NCI-H1105 (cell line): Measurements from ENCODE around the gene SUCO.
"Not testable (repeated sequence)": the region's sequence is repeated elsewhere in the genome, so short reads cannot be mapped to it uniquely, and the experiment has no call there.

Experiments
- DNase-seq: peaks from one replicate; lab custom pipeline; 2025; lab: John Stamatoyannopoulos, UW

The SUCO gene, protein sequence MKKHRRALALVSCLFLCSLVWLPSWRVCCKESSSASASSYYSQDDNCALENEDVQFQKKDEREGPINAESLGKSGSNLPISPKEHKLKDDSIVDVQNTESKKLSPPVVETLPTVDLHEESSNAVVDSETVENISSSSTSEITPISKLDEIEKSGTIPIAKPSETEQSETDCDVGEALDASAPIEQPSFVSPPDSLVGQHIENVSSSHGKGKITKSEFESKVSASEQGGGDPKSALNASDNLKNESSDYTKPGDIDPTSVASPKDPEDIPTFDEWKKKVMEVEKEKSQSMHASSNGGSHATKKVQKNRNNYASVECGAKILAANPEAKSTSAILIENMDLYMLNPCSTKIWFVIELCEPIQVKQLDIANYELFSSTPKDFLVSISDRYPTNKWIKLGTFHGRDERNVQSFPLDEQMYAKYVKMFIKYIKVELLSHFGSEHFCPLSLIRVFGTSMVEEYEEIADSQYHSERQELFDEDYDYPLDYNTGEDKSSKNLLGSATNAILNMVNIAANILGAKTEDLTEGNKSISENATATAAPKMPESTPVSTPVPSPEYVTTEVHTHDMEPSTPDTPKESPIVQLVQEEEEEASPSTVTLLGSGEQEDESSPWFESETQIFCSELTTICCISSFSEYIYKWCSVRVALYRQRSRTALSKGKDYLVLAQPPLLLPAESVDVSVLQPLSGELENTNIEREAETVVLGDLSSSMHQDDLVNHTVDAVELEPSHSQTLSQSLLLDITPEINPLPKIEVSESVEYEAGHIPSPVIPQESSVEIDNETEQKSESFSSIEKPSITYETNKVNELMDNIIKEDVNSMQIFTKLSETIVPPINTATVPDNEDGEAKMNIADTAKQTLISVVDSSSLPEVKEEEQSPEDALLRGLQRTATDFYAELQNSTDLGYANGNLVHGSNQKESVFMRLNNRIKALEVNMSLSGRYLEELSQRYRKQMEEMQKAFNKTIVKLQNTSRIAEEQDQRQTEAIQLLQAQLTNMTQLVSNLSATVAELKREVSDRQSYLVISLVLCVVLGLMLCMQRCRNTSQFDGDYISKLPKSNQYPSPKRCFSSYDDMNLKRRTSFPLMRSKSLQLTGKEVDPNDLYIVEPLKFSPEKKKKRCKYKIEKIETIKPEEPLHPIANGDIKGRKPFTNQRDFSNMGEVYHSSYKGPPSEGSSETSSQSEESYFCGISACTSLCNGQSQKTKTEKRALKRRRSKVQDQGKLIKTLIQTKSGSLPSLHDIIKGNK (N-terminal part only)

DNA sequence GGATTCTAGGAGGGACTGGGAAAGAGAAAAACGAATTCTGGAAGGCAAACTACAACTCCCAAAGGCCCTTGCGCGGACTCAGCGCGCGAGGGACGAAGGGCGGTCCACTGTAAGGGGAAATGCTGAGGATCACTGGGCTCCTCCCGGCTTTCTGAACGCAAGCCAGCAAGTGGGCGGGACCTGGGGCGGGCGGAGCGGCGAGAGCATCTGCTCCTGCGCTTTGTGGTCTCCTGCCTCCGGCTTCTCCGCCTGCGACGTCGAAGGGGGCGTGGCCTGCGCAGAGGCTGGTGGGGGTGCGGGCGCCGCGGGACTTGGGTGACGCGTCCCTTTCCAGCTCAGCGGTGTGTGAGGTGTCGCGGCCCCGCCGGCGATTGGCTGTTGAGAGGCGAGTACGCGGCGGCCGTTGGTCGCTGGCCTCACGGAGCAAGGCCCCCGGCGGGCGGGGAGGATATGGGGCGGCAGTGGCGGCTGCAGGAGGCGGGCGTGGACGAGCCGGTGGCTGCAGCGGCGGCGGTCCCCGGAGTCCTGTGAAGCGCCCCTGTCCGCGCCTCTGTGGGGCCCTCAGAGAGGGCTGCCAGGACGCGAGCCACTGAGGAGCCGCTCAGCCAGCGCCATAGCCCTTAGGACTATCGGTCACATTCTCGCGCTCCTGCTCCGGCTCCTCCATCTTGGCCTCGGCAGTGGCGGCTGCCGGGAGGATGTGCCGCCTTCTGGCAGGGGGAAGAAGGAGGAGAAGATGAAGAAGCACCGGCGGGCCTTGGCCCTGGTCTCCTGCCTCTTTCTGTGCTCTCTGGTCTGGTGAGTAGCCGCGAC, at the start of gene SUCO:
Gene SUCO (plus strand): TSS at position 451 of the 813 bp plus-strand sequence. CDS start 286 bp downstream, at position 737.
- peak; percentile 99 for DNase-seq

DNA sequence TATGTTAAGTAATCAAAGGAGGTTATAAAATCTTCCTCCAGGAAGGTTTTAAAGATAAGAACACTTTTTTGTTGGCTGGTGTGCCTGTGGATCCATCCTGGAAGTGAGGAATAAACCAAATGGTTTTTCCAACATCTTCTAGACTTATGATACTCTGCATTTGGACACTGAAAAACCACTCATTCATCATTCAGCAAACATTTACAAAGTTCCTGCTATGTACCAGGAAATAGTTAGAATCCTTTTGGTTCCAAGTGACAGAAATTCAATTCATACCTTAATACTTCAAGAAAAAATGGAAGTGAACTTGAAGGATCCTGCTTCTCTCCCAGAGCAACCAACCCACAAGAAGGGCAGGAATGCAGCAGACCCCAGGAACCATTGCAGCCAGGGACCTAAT, 49.5 kb upstream of the SUCO start:
- DNase-seq, result no peak

DNA sequence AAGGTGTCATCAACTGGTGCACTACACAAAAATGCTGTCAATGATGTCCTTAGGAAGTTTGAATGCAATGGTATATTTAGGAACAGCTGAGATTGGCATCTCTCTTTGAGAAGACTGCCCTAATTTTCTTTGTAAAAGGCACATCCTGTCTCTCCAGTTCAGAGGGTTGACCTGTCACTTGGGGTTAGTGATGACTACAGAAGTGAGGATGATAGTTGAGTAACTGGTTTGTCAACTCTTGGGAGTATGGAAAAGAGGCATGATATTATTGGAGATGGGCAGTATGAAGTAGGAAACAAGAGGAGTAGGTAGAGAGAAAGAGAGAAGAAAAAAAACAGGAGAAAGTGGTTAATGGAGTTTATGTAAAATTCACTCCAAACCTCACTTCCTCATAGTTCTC, 48.7 kb upstream of the SUCO start:
- DNase-seq, result no peak

DNA sequence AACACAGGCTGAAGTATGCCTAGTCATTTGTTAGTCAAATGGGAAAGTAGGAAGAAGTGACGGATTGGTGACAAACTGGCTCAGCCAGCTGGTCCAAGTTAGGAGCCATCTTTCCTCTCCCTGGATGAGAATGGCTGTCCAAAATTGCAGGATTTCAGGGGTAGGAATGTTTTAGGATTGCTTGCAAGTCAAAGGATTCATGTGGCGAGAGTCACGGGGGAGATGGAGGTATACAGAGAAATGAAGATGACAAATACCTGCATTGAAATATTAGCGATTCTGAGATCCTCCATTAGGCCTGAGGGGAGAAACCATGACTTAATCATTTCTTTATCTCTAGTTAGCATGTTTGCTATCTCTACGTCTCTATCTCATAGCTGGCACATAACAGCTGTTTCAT, 47.3 kb upstream of the SUCO start:
- DNase-seq, result no peak

DNA sequence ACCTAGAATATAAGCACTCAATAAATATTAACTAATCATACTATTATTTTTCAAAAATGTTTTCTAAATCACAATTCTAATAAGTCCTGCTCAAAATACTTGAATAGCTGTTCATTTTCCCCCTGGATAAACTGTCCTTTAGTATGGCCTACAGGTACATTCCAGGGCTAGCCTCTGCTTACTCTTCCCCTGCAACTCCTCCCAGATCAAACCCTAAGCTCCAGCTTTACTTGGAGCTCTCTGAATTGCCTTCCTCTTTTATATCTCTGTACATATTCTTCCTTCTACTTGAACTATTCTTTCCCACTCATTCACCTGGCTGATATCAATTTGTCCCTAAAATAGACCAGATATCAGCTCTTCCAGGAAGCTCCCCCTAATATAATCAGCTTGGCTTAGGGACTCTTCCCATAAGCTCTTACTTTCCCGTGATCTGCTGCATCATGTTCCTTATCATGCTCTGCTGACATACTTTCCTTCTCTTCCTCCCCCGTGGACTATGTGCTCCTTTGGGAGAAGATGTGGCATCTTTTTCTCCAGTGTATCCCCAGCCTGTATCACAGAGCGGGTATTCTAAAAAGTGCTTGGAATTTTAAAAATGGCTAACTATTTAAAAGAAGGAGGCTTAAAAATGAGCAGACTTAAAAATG, 46.0 kb upstream of the SUCO start:
- DNase-seq, result no peak

DNA sequence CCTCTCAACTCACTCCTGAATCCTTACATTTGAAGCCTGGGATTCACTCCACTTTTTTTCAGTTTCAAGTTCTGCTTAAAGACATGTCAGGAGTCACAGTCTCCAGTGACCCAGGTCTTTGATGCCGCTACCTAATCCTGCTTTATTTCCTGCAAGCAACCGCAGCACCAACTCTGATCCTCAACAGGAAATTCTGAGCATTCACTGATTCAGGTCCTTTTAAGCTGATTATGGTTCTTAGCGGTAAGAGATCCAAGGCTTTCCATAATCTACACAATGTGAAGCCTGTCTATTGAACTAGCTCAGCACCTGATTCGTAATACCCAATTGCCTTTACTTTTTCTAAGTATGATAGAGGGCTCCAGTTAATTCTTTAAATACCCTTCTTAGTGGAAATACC, 45.4 kb upstream of the SUCO start:
- no peak for DNase-seq

DNA sequence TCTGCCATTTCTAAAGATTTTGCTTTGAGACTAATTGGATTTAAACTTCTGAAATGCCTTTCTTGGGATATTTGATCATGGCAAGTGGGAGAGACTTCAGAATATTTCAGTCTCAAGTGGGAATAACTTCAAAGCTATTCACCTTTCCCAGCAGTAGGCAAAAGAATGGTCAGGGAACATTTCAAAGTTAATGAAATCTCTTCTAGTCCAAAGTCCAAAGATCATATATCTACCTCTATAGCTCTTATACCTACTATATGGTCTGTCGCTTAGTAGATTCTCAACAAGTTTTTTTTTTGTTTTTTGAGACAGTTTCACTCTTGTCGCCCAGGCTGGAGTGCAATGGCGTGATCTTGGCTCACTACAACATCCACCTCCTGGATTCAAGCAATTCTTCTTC, 44.6 kb upstream of the SUCO start:
- no peak for DNase-seq

DNA sequence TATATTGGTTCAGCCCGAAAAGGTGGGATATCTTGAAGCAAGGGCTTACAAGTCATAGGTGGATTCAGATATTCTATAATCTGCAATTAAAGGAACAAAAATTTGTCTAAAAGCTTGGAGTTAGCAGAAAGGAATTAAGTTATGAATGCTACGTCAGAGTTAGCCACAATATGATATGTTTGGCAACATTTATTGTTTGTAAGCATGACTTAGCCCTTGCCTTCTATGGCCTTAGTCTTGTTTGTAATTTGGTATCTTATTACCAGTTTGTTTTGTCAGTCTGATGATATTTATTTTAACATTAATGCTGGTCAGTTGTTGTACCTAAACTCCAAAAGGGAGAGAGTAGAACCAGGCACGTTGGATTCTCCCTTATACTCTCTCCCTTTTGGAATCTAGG, 43.1 kb upstream of the SUCO start:
- no peak for DNase-seq

DNA sequence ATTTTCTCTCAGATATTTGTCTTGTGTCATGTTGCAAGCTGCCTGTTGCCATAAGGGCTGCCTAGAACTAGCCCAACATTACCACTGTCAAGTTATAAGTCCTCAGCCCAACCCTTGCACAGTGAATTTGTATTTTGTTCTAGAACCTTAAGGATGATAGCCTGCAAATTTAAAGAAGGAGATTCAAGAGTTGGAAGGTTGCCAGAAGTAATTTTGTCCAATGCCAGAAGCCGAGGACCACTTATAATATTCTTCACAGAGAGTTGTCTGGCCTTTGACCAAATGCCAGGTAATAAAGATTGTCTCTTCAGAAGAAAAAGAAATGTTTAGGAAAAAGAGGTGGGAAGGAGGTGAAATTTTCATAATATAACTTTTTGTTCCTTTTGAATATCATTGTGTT, 40.5 kb upstream of the SUCO start:
- DNase-seq, result no peak

DNA sequence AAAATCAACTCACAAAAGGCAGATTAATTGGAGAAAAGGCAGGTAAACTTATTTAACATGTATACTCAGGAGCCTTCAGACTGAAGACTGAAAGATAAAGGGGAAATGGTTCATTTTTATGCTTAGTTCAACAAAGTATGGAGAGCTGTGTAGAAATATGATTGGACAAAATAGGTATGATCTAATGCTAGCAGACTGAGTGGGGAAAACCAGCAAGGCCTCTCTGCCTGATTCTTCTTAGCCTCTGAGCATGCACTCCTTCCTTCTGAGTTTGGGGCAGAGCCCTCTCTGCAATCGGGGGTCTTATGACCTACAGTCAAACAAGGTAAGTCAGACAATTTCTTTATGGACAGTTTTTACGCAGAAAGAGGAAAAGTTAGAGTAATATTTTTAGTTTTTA, 38.8 kb upstream of the SUCO start:
- no peak for DNase-seq

DNA sequence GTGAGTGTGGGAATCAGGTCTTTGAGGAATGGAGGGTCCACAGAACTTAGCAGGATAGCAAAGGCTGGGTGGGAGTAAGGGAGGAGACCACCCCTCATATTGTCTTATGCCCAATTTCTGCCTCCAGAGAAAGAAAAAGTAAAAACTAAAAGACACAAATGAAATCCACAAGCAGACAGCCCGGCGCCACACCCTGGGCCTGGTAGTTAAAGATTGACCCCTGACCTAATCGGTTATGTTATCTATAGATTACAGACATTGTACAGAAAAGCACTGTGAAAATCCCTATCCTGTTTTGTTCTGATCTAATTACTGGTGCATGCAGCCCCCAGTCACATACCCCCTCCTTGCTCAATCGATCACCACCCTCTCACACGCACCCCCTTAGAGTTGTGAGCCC, 36.8 kb upstream of the SUCO start:
- DNase-seq, result not testable (repeated sequence)

DNA sequence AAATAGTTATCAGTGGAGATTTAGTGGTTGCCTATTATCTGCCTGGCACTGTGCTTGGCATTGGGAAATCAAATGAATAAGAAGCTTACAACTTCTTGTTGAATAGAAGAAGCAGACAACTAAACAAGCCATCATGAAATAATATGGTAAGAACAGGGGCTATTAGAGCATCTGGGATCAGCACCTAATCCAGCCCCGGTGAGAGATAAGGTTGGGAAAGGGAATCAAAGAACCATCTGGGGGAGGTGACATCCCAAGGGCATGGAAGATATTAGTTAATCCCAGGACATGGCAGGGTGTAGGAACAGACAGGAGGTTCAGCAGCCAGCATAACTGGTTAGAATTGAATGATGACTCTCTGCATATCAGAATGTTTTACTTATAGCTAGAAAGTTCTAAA, 36.3 kb upstream of the SUCO start:
- no peak for DNase-seq

DNA sequence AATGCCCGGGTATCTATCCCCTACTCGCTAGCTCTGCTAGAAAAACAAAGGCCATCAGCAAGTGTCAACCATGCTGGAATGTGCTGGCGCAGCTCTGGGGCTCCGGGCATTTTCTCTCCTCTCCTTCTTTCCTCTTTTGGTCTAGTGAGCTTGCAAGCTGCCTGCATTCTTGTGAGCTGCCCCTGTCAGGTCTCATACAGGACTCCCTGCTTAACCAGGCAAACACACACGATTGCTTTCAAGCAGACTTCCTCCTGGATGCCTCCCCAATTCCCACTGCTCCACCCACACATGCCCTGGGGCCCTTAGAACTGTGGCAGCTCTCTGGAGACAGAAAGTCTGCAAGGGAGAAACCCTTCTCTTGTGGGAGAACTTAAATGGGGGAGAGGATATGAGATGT, 35.7 kb upstream of the SUCO start:
- DNase-seq, result no peak

DNA sequence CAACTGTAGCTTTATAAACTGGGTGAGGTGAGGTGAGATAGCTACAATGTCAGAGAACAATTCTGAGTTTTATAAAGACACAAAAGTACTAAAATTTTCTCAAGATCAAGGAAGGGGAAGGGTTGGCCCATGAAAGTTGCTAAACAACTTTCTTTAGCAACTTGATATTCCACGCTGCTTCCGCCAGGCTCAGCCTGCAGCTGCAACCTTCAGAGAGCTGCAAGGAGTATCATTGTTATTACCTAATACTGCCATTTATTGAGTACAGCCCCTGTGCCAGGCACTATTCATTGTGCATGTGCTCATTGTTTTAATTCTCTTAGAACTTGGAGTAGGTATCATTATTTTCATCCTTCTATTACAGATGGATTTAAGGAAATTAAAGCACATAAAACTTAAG, 34.1 kb upstream of the SUCO start:
- no peak for DNase-seq

DNA sequence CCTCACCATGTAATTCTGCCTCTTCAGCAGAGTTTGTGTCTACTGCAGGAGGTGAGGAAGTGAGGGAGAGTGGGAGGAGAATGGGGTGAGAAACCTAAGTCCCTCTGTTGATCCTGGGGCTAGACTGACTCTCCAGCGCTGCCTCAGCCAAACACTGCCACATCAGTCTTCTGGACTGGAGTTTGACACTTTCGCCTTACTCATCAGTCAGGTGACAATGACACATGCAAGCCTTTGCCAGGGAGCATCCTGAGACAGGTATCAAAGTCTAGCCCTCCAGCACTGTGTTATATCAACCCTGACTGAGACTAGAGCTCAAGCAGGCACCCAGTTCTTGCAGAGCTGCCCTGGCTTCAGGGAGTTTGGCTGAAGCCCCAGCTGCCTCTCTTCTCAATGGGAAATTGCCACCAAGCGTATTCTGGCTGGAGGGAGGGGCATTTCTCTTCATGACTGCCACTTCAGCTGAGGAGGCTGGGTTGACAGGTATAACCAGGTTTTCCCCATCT, 33.3 kb upstream of the SUCO start:
- DNase-seq, result no peak

DNA sequence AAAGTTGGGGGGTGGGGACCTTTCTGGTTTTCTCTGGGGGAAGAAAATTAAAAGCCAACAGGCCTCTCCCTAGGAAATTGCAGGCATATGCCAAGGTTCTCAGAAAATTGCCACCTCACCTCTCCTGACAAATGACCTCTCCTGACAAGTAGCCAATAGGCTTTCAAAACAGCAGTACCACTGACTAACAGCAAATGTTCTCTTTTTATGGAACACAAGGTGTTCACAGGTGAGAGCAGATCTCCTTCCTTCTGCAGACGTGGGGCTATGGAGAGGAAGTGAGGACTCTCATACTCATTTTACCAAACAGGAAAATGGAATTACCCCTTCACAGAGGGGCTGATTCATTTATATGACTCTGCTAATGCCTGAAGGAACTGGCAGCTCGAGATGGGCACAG, 32.7 kb upstream of the SUCO start:
- DNase-seq, result no peak

DNA sequence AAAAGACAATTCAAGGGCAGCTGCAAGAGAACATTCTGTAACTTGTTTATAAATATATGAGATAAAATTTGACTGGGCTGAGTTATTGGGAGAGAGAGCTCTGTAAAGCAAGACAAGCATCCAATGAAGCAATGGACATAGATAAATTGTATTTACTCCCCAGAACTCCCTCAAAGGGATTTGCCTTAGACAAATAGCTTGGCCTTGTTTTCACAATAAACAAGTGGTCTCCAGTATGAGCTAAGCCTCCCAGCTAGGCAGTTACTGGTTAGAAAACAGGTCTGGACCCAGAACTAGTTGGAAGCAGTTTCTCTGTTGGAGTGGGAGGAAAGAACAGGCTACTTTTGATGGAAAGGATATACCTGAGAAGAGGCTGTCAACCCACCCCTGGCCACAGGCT, 25.2 kb upstream of the SUCO start:
- DNase-seq, result no peak

DNA sequence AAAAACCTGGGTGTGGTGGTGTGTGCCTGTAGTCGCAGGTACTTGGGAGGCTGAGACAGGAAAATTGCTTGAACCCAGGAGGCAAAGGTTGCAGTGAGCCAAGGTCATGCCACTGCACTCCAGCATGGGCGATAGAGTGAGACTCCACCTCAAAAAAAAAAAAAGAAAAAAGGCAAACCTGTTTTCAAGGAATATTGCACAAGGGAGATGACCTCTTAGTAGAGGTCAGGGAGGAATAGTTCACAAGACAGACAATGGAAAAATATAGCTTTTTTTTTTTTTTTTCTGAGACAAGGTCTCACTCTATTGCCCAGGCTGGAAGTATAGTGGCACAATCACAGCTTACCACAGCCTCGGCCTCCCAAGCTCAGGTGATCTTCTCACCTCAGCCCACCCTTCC, 22.5 kb upstream of the SUCO start:
- no peak for DNase-seq

DNA sequence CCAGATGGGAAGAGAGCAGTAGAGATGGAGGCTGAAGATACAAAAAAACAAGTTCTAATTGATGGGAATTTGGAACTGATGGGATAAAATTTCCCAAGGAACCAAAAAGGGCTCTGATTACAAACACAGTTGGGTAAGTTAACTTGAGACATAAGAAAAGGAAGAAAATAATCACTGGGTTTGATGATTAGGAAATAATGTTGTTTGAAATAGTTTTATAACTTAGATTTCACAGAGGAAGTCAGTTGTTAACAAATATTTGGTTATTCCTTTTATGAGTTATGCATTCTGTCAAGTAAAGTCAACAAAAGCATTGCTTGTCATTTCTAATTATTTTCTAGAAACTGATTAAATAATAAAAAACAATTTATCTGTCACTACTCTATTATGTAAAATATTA, 20.4 kb upstream of the SUCO start:
- DNase-seq, result no peak

DNA sequence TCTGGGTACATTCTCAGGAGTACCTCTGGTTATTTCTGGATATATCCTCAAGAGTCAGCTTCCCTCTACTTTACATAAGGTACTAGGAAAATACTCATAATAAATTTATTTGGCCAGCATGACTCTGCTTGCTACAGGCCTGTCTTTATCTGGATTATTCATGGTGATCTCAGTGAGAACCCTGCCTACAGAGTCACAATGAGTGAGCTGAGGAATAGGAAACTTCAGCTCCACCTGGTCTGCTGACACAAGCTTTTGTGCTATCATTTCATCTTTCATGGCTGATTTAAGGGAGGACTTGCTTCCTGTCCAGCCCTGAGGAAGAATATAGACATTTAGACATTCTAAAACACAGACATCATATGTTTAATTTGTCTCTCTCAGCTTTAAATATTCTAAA, 19.5 kb upstream of the SUCO start:
- DNase-seq, result no peak

DNA sequence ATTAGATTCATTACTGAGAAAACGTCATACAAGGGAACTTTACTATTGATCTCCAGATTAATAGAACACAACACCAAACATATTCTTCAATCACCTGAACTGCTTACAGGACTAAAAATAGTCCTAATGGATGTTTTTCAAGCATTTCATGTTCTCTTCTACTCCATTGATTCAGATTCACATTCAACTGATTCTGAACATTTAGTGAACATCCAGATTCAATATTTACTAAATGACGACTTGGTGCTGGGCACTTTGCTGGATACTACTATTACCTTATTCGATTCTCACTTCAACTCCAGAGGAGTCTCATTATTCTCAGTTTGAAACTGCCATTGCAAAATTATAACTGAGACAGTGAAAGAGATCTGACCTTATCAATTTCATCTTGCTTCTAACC, 18.8 kb upstream of the SUCO start:
- no peak for DNase-seq
